HG02981 (cell line): ENCODE measurements around the gene SYT2.
A peak's percentile ranks its signal among the peaks of the same experiment; 100 is the strongest.
"Not testable (repeated sequence)": the region's sequence is repeated elsewhere in the genome, so short reads cannot be mapped to it uniquely, and the experiment has no call there.

Experiments
- ATAC-seq: cut with Tn5 transposase; IDR thresholded peaks from one replicate; pipeline ENCODE4 v1.9.1; 2021; ENCODE audit warnings: mild to moderate bottlenecking, moderate library complexity; ENCODE audit not compliant: unreplicated experiment

The SYT2 gene

DNA sequence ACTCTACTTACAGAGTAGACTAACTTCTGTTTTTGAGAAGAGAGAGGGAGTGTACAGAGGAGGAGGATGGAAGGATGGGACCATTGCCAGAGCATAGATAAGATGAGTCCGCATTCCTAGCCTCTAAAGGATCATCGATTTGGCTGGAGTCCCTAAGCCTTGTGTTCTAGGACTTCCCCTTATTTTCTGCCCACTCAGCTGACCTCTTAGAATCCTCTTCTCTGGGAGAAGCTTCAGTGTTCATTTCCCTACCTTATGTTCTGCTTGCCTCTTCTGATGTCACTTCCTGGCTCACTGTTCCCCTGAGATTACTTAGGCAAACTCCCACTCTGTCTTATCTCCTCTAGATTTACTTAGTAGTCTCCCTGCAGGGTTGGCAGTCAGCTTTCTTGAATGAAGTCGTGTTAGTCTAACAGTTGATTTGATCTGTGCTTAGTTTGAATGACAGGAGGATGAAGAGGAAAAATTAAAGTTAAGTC, 156.7 kb downstream of the SYT2 start:
- ATAC-seq: no peak

- not testable (repeated sequence) for ATAC-seq
Measured at GRCh38 chr1:202553078-202553477, 157.2 kb downstream of the SYT2 start.

DNA sequence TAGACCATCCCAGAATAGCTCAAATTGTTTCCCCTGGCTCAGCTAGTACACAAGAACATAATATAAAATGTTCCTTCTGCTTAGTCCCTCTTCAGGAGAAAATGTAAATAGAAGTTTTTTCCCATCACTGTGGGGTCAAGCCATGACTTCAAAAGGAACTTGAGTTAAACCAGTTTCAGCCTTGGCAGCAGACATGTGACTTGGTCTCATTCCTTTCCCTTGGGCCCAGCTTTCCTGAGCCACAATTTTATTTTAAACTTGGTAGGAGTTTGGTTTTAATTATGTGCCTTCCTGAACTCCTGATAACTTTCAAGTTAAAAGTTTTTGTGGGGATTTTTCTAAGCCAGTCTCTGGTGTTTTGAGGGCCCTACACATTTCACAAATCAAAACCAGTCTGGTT, 157.6 kb downstream of the SYT2 start:
- not testable (repeated sequence) for ATAC-seq

DNA sequence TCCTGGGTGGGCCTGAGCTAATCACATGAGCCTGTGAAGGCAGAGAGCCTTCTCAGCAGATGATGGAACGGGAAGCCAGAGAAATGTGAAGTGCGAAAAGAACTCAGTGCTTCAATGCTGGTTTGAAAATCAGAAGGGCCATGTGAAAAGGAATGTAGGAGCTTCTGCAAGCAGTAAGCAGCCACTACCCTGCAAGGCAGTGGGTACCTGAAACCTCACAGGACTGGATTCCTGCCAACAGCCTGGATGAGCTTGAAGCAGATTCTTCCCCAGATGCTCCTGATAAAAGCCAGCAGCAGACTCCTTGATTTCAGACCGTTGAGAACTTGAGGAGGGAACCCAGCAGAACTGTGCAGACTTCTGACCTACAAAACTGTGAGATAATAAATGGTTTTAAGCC, 158.6 kb downstream of the SYT2 start:
- no peak for ATAC-seq

- ATAC-seq: not testable (repeated sequence)
Measured at GRCh38 chr1:202550088-202550487, 160.2 kb downstream of the SYT2 start.

GRCh38 chr1:202547215-202547614, 163.0 kb downstream of the SYT2 start:
- no peak for ATAC-seq

DNA sequence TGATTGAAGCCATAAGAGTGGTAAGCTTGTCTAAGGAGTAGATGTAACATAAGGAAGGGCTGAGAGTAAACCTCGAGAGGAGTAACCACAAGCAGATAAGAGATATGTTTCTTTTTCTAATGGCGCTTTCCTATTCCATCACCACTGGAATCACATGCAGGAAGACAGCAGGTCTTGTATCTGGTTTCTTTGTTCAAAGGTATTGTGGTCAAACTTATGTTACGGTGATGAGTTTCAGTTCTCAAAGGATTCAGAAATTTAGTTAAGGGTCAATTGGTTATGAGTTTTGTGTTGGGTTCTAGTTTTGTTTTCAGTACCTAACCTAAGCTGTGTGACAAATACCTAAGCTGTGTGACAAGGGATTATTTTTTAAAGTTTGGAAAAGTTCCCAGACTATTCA, 163.5 kb downstream of the SYT2 start:
- peak; percentile 83 for ATAC-seq

- ATAC-seq: peak; percentile 25
Measured at GRCh38 chr1:202546377-202546776, 163.9 kb downstream of the SYT2 start.

GRCh38 chr1:202545647-202546303, 164.5 kb downstream of the SYT2 start:
- not testable (repeated sequence) for ATAC-seq

GRCh38 chr1:202544766-202545449, 165.3 kb downstream of the SYT2 start:
- ATAC-seq: not testable (repeated sequence)

- not testable (repeated sequence) for ATAC-seq
Measured at GRCh38 chr1:202543537-202543936, 166.7 kb downstream of the SYT2 start.

DNA sequence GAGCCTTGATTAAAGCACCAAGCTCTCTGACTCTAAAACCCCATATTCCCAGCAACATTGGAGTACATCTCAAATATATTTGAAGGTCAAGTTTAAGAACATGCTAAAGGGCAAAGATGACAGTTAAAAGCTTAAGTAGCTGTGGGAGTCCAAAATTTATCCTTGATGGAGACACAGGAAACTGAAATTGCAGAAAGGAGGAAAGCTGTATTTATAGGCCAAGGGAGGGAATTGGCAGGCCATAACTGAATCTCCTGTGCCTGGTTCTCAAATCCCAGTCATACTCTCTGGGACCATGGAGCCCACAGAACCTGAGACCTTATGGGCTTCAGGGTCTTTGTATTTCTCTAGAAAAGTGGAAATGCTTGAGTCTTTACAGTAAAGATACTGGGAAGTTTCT, 167.8 kb downstream of the SYT2 start:
- ATAC-seq: not testable (repeated sequence)

- ATAC-seq: not testable (repeated sequence)
Measured at GRCh38 chr1:202540858-202541257, 169.4 kb downstream of the SYT2 start.
